Activated CD8-positive, alpha-beta T cell treated with anti-CD3 and anti-CD28 coated beads for 36 hours (primary cell): ENCODE measurements around the gene TCEANC2. TPM values are rescaled to one million over a fixed set of nuclear protein-coding genes. Genes with fewer than 3 reads are reported as not detected.

ENCODE experiments used
- ATAC-seq: fragments of 200-7000 bp; cut with Tn5 transposase; one replicate; pipeline ENCODE4 v1.10.0; 2021; ENCODE audit warnings: mild to moderate bottlenecking, moderate library complexity
- CTCF ChIA-PET: fragments of 350-600 bp; sonication (Branson Sonifier 250); formaldehyde crosslinking; loops from one replicate; lab custom pipeline; 2021; ENCODE audit warnings: antibody characterized with exemption; lab: Charles Lee
- POLR2A ChIA-PET: fragments of 350-600 bp; sonication (Branson Sonifier 250); formaldehyde crosslinking; loops from one replicate; lab custom pipeline; 2021; ENCODE audit warnings: antibody characterized with exemption; lab: Charles Lee
- DNase-seq: peaks from one replicate; pipeline ENCODE4 v3.0.0-alpha.2; 2020
- H3K27ac Mint-ChIP-seq: one replicate; pipeline ENCODE4 v1.8.0; 2021; ENCODE audit warnings: mild to moderate bottlenecking, mixed read lengths
- H3K27me3 Mint-ChIP-seq: one replicate; pipeline ENCODE4 v1.8.0; 2021; ENCODE audit warnings: mixed read lengths
- H3K36me3 Mint-ChIP-seq: one replicate; pipeline ENCODE4 v1.8.0; 2021; ENCODE audit warnings: low read depth, mixed read lengths
- H3K4me1 Mint-ChIP-seq: one replicate; pipeline ENCODE4 v1.8.0; 2021; ENCODE audit warnings: low read depth, mixed read lengths
- H3K4me3 Mint-ChIP-seq: one replicate; pipeline ENCODE4 v1.8.0; 2021; ENCODE audit warnings: mild to moderate bottlenecking, moderate library complexity, mixed read lengths
- H3K9me3 Mint-ChIP-seq: one replicate; pipeline ENCODE4 v1.8.0; 2021; ENCODE audit warnings: mixed read lengths
- CTCF ChIP-seq: fragments of 200-600 bp; IDR thresholded peaks from one replicate; pipeline ENCODE4 v1.8.0; 2022; ENCODE audit warnings: antibody characterized with exemption, mild to moderate bottlenecking
- intact Hi-C: fragments of 100-400 bp; cut with micrococcal nuclease; formaldehyde crosslinking; loops from one replicate; pipeline ENCODE4 v1.10.0; 2022
- total RNA-seq, 2 experiments: library from RNA; stranded (reverse); gene quantifications; one replicate each; pipeline ENCODE4 v1.2.3, GENCODE V29; 2021

The TCEANC2 gene
- total RNA-seq, 2 experiments from 2014 or later: 11.1 to 11.2 TPM

GRCh38 chr1:54136963-54137533 is 83.6 kb downstream of the TCEANC2 start:
- no peak for ATAC-seq
- CTCF ChIA-PET: interaction anchor here (1.0 kb wide), 1 partner anchor 18 kb away, joined by 3 read pairs; no protein-coding TSS in a partner anchor

GRCh38 chr1:54137534-54138061 is 84.2 kb downstream of the TCEANC2 start:
- DNase-seq: no peak
- no peak overlapping the region for H3K4me3 Mint-ChIP-seq
- no peaks in the 10 kb centered on the region for H3K27me3 Mint-ChIP-seq
- H3K9me3 Mint-ChIP-seq: no peaks in the 10 kb centered on the region
- no peak for ATAC-seq
- no peak overlapping the region for H3K27ac Mint-ChIP-seq
- TF ChIP-seq CTCF: no peak
- ChIA-PET POLR2A (interaction anchor here (0.9 kb wide), 1 partner anchor 30 kb away, joined by 3 read pairs; no protein-coding TSS in a partner anchor), CTCF (interaction anchor here (0.6 to 1.6 kb wide), 2 partner anchors 75 to 352 kb away, joined by 3 to 7 read pairs; no protein-coding TSS in a partner anchor)
- H3K36me3 Mint-ChIP-seq: no peaks in the 10 kb centered on the region
- no peaks in the 10 kb centered on the region for H3K4me1 Mint-ChIP-seq
- intact Hi-C loops: no loop called here

More at GRCh38 chr1:54136963-54137533, 83.6 kb downstream of the TCEANC2 start:
- POLR2A ChIA-PET: no interaction called here
- Mint-ChIP-seq H3K36me3 (no peaks in the 10 kb centered on the region), H3K27me3 (no peaks in the 10 kb centered on the region), H3K4me1 (no peaks in the 10 kb centered on the region), H3K9me3 (no peaks in the 10 kb centered on the region), H3K4me3 (no peak overlapping the region), H3K27ac (no peak overlapping the region)
- DNase-seq: no peak
- intact Hi-C loops: no loop called here
- TF ChIP-seq CTCF: no peak

GRCh38 chr1:54138994-54139393 is 85.6 kb downstream of the TCEANC2 start:
- H3K27ac Mint-ChIP-seq: no peak overlapping the region
- CTCF ChIA-PET: interaction anchor here (1.6 kb wide), 1 partner anchor 350 kb away, joined by 7 read pairs; no protein-coding TSS in a partner anchor
- no peak overlapping the region for H3K4me3 Mint-ChIP-seq
- intact Hi-C loops: no loop called here
- no peak for TF ChIP-seq CTCF
- no peak for ATAC-seq
- POLR2A ChIA-PET: no interaction called here
- no peaks in the 10 kb centered on the region for H3K27me3 Mint-ChIP-seq
- no peak for DNase-seq
- H3K9me3 Mint-ChIP-seq: no peaks in the 10 kb centered on the region
- no peaks in the 10 kb centered on the region for H3K4me1 Mint-ChIP-seq
- no peaks in the 10 kb centered on the region for H3K36me3 Mint-ChIP-seq

GRCh38 chr1:54139711-54140110 is 86.3 kb downstream of the TCEANC2 start:
- POLR2A ChIA-PET: interaction anchor here (0.8 kb wide), 1 partner anchor 11 kb away, joined by 4 read pairs; no protein-coding TSS in a partner anchor
- intact Hi-C loops: no loop called here
- H3K36me3 Mint-ChIP-seq: no peaks in the 10 kb centered on the region

More at GRCh38 chr1:54139711-54140110, 86.3 kb downstream of the TCEANC2 start:
- no peak overlapping the region for H3K4me3 Mint-ChIP-seq
- TF ChIP-seq CTCF: no peak
- H3K4me1 Mint-ChIP-seq: no peaks in the 10 kb centered on the region
- DNase-seq (no peak), ATAC-seq (no peak)
- H3K9me3 Mint-ChIP-seq: no peaks in the 10 kb centered on the region
- no peaks in the 10 kb centered on the region for H3K27me3 Mint-ChIP-seq
- no peak overlapping the region for H3K27ac Mint-ChIP-seq
- CTCF ChIA-PET: no interaction called here
